Retinal pigment epithelial cell (primary cell): ENCODE data around the gene SLC10A7.

Experiments used
- DNase-seq: peaks from one replicate; pipeline ENCODE4 v3.0.0-alpha.2; 2010; ENCODE audit warnings: low read depth
- H3K4me3 ChIP-seq: 2 replicates; pipeline ENCODE4 v1.5.1; 2011; ENCODE audit warnings: mild to moderate bottlenecking, low read length, control low read depth, moderate library complexity
- CTCF ChIP-seq: conservative IDR thresholded peaks from 2 replicates; pipeline ENCODE4 v1.5.1; 2011; ENCODE audit warnings: low read depth, low read length, control low read depth, inconsistent platforms

The SLC10A7 gene

GRCh38 chr4:146261041-146261440 is 260.7 kb downstream of the SLC10A7 start:
- DNase-seq, result no peak
- H3K4me3 ChIP-seq, result no peak overlapping the region
- no peak for TF ChIP-seq CTCF

- no peak for DNase-seq
- no peak overlapping the region for H3K4me3 ChIP-seq
- TF ChIP-seq CTCF, result no peak
These were observed 261.2 kb downstream of the SLC10A7 start for GRCh38 chr4:146260521-146260920.

- no peak for TF ChIP-seq CTCF
- H3K4me3 ChIP-seq, result no peak overlapping the region
- DNase-seq, result no peak
These were observed 264.2 kb downstream of the SLC10A7 start for GRCh38 chr4:146257511-146257910.

GRCh38 chr4:146256328-146256727 is 265.4 kb downstream of the SLC10A7 start:
- DNase-seq, result no peak
- no peak overlapping the region for H3K4me3 ChIP-seq
- no peak for TF ChIP-seq CTCF

- TF ChIP-seq CTCF, result no peak
- H3K4me3 ChIP-seq, result no peak overlapping the region
- peak; percentile 32 for DNase-seq
These were observed 265.9 kb downstream of the SLC10A7 start for GRCh38 chr4:146255874-146256273.

GRCh38 chr4:146255463-146255862 is 266.3 kb downstream of the SLC10A7 start:
- no peak overlapping the region for H3K4me3 ChIP-seq
- no peak for TF ChIP-seq CTCF
- DNase-seq, result no peak

GRCh38 chr4:146252969-146253611 is 268.6 kb downstream of the SLC10A7 start:
- TF ChIP-seq CTCF, result no peak
- DNase-seq, result no peak
- H3K4me3 ChIP-seq, result no peak overlapping the region
